Measurements from ENCODE around the gene UNK.

UNK gene, protein sequence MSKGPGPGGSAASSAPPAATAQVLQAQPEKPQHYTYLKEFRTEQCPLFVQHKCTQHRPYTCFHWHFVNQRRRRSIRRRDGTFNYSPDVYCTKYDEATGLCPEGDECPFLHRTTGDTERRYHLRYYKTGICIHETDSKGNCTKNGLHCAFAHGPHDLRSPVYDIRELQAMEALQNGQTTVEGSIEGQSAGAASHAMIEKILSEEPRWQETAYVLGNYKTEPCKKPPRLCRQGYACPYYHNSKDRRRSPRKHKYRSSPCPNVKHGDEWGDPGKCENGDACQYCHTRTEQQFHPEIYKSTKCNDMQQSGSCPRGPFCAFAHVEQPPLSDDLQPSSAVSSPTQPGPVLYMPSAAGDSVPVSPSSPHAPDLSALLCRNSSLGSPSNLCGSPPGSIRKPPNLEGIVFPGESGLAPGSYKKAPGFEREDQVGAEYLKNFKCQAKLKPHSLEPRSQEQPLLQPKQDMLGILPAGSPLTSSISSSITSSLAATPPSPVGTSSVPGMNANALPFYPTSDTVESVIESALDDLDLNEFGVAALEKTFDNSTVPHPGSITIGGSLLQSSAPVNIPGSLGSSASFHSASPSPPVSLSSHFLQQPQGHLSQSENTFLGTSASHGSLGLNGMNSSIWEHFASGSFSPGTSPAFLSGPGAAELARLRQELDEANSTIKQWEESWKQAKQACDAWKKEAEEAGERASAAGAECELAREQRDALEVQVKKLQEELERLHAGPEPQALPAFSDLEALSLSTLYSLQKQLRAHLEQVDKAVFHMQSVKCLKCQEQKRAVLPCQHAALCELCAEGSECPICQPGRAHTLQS

DNA sequence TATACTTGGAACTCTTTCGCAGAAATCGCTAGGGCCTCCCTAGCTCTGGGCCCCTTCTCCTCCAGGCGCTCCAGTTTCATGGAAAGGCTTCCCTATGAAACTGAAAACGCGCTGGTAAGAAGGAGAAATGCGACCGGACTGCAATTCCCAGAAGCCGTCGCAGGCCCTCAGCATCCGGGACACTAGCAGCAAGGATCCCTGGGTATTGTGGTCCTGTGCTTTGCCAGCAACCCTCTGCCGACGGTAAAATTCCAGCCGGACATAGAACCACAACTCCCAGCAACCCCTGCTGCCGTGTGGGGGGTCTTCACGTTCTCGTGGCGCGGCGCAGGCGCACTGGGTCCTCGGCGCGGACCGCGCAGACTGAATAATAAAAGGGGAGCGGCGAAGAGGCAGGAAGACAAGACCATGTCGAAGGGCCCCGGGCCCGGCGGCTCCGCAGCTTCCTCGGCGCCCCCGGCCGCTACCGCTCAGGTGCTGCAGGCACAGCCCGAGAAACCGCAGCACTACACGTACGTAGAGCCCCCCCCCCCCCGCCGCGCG, at the start of gene UNK:
UNK (plus strand) TSS at position 334 of the 543 bp plus-strand sequence; CDS start at position 409, 75 bp downstream.
- DNase-seq: peak; percentile 94 to 96

DNA sequence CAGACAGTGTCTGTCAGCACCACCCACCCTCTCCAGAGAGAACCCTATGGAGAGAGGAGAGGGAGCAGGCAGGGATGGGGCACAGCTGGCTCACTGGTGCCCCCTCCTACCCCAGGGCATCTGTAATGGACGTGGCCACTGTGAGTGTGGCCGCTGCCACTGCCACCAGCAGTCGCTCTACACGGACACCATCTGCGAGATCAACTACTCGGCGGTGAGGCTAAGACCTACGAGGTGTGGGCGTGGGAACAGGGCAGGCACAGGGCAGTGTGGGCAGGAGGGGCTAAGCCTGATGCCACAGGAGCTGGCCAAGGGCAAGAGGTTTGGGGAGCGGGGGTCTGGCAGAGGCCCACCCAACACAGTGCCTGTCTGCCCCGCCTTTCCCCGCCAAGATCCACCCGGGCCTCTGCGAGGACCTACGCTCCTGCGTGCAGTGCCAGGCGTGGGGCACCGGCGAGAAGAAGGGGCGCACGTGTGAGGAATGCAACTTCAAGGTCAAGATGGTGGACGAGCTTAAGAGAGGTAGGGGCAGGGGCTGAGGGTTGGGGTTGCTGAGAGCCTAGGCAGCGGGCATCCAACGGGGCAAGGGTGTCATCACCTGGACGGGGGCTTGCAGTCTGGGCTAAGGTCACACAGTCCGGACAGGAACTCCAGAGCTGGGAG, 48.3 kb upstream of the UNK start:
- DNase-seq: no peak

DNA sequence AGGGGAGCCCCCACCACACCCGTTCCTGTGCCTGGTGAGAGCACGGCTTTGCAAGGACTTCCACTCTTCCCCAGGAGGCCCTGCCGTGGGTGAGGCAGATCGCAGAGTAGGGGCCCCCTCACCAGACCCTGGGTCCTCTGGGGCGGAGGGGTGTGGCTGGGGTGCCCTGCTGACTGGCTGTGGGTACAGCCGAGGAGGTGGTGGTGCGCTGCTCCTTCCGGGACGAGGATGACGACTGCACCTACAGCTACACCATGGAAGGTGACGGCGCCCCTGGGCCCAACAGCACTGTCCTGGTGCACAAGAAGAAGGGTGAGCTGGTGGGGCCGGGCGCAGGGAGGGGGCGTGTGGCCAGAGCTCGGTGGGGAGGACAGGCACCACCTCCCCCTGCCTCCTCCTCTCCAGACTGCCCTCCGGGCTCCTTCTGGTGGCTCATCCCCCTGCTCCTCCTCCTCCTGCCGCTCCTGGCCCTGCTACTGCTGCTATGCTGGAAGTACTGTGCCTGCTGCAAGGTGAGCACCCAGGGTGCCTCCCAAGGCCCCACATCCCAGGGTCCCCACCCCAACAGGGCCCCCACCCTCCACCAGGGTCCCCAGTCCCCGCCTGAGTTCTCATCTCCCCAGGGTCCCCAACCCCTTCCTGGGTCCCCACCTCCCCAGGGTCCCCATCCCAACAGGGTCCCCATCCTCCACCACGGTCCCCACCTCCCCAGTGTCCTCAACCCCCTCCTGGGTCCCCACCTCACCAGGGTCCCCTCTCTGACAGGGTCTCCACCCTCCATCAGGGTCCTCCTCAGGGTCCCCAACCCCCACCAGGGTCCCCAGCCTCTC, 47.3 kb upstream of the UNK start:
- no peak for DNase-seq

DNA sequence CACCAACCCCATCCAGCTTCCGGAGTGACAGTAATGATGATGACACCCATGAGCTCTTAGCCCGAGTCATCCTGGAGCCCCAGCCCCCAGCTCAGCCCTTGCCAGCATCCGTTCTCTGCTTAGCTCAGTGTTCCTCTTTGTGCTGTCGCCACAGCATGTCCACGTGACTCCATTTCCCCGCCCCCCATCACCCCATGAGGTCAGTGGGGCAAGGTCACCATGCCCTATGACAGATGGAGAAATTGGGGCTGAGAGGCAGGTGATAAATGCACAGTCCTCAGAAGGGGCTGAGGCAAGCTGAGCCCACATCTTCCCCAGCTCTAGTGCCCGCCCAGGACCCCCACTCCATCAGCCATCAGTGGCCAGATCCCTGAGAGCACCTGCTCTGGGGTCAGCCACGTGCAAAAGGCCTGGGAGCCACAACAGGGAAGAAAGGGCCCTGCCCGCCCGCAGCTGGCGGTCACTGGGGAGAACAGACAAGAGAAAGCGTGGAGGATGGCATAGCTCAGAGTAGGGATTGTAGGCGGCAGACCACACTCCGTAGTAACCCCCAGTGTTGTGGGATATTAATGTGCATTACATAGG, 46.3 kb upstream of the UNK start:
- no peak for DNase-seq

DNA sequence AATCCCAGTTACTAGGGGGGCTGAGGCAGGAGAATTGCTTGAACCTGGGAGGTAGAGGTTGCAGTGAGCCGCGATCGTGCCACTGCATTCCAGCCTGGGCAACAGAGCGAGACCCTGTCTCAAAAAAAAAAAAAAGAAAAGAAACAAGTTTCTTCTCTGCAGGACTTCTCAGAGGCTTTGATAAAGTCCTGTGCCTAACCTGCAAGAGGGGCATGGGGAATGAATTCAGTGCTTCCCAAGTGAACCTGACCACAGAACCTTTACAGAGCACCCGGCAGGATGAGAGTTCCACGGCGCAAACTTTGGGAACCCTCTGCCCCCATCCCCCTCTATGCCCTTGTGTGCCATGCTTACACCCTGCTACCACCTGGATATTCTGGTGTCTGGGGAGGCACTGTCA, 45.4 kb upstream of the UNK start:
- DNase-seq: no peak

DNA sequence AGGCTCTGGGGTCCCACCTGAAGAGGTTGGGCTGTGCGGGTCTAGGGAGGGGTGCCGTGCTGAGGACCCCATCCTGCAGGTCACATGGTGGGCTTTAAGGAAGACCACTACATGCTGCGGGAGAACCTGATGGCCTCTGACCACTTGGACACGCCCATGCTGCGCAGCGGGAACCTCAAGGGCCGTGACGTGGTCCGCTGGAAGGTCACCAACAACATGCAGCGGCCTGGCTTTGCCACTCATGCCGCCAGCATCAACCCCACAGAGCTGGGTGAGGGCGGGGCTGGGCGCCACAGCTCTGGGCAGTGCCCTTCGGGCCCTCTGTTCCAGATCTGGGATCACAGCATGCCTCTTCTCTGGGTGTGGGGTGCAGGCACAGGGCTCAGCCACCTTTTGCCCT, 44.8 kb upstream of the UNK start:
- no peak for DNase-seq

DNA sequence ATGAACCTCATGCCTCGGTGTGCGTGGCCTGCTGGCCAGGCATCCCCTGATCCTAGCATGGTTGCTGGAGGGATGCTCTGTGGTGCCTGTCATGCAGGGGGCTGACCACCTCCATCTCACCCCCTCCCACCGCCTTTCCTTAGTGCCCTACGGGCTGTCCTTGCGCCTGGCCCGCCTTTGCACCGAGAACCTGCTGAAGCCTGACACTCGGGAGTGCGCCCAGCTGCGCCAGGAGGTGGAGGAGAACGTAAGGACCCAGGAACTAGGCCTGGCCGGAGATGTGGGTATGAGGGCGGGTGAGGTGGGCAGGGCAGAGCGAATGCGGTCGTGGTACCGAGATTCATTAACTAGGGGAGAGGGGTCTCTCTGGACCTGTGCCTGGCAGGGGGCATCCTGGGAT, 44.4 kb upstream of the UNK start:
- no peak for DNase-seq

DNA sequence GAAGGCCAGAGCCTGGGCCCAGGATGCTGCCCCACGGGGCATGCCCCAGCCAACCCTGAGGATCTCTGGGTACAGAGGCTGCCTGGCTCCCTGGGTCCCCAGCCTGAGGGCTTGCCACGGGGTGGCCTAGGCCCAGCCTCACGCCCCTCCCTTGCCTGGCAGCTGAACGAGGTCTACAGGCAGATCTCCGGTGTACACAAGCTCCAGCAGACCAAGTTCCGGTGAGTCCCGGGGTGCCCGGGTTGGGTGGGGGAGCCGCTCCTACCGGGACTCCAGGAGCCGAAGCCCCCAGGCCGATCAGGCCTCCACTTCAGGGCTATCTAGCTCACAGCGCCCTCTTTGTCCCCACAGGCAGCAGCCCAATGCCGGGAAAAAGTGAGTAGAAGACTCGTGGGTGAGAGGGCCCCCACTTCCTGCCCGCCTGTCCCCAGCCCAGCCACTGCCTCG, 44.0 kb upstream of the UNK start:
- DNase-seq: no peak

DNA sequence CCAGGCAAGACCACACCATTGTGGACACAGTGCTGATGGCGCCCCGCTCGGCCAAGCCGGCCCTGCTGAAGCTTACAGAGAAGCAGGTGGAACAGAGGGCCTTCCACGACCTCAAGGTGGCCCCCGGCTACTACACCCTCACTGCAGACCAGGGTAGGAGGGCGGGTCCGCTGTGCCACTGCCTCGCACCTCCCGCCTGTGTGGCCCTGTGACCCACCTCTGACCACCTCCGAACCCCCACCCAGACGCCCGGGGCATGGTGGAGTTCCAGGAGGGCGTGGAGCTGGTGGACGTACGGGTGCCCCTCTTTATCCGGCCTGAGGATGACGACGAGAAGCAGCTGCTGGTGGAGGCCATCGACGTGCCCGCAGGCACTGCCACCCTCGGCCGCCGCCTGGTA, 42.3 kb upstream of the UNK start:
- DNase-seq: no peak

DNA sequence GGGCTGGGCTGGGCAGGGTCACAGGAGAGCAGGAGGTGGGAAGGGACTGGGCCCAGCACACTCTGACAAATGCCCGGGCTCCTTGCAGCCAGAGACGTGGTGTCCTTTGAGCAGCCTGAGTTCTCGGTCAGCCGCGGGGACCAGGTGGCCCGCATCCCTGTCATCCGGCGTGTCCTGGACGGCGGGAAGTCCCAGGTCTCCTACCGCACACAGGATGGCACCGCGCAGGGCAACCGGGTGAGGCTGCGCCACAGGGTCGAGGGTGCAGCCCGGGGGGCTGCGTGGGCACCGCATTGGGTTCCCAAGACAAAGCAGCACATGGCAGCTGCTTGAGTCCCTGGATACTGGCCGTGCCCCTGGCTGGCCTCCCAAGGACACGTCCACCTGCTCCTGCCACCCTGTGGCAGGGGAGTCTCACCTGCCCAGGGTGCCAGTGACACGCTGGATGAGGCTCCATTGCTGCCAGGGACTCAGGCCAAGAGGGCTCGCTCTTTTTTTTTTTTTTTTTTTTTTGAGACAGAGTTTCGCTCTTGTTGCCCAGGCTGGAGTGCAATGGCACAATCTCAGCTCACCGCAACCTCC, 40.9 kb upstream of the UNK start:
- no peak for DNase-seq

DNA sequence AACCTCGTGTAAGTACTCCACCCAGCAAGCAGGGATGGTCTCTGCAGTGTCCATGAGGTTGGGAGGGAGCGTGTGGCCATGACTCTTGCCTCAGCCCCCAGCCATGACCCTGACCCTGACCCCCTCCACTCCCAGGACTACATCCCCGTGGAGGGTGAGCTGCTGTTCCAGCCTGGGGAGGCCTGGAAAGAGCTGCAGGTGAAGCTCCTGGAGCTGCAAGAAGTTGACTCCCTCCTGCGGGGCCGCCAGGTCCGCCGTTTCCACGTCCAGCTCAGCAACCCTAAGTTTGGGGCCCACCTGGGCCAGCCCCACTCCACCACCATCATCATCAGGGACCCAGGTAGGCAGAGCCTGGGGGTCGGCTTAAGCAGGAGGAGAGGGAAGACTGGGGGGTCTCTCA, 35.9 kb upstream of the UNK start:
- DNase-seq: no peak

DNA sequence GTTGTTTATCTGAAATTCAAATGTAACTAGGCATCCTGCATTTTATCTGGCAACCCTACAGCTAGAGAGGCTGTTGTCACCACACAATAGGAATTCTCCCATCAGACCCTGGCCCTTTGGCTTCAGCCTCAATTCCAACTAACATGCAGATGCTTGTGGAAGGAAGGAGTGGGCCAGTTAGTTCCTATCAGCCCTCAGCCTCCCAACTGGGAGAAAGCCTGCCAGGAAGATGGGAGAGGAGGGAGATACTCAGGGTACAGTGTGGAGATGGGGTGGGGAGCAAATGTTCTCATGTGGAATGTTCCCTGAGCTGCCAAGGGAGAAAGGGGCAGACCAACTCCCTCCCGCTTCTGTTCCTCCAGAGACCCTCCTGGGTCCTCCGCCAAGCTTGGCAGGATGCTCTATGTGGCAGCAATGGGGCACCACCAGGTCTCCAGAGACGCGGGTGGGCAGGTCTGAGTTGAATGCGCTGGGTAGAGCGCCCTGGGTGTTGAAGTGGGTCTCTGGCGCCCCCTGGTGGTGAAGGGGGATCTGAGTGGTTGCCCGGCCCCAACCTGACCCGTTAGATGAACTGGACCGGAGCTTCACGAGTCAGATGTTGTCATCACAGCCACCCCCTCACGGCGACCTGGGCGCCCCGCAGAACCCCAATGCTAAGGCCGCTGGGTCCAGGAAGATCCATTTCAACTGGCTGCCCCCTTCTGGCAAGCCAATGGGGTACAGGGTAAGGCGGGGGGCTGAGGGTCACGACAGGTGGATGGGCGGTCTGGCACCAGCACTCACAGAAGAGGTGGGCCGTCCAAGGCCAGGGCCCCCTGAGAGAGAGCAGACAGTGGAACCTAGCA, 34.8 kb upstream of the UNK start:
- DNase-seq: peak; percentile 88 to 90

DNA sequence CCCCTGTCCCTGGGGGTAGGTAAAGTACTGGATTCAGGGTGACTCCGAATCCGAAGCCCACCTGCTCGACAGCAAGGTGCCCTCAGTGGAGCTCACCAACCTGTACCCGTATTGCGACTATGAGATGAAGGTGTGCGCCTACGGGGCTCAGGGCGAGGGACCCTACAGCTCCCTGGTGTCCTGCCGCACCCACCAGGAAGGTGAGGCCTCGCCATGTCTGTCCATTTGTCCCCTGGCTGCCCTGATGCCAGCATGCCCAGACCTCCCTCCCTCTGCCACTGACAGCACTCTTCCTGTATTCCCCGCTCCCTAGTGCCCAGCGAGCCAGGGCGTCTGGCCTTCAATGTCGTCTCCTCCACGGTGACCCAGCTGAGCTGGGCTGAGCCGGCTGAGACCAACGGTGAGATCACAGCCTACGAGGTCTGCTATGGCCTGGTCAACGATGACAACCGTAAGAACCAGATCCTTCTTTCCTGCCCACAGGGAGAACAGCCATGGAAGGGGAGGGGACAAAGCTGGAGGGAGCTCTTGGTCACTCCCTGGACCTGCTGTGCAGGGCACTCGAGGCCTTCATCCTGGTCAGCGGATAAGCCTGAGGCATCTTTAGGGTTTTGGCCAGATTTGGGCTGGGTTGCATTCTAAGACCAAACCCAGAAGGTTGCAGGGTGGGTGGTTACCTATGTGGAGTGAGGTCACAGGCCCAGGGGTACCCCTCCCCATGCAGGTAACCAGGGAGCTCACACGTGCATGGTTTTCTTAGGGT, 33.8 kb upstream of the UNK start:
- no peak for DNase-seq

DNA sequence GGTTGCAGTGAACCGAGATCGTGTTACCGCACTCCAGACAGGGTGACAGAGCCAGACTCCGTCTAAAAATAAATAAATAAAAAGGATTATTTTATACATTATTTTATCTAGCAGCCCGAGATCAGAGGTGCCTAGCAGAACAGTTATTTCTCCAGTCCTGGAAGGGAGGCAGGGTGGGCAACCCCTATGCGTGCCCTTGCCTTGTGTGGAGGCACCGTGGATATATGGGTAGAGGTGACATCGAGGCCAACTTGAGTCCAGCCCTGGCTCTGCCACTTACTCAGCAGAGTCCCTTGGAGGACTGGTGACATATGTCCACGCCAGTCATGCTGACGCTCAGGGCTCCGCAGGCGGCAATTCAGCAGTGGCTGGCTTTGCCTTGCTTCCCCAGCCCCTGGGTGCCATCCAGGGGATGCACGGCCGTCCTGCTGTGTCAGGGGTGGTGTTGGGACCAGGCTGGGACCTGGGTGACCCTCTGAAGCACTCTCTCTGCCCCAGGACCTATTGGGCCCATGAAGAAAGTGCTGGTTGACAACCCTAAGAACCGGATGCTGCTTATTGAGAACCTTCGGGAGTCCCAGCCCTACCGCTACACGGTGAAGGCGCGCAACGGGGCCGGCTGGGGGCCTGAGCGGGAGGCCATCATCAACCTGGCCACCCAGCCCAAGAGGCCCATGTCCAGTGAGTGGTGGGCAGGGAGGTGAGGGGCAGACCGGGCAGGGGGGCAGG, 32.8 kb upstream of the UNK start:
- no peak for DNase-seq

DNA sequence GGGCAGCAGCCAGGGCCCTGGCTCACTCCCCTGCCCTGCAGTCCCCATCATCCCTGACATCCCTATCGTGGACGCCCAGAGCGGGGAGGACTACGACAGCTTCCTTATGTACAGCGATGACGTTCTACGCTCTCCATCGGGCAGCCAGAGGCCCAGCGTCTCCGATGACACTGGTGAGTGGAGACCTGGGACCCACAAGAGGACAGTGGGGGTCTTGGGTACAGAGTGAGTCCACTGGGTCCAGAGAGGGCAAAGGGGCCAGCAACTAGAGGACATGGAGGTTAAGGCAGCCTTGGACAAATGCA, 32.2 kb upstream of the UNK start:
- no peak for DNase-seq

DNA sequence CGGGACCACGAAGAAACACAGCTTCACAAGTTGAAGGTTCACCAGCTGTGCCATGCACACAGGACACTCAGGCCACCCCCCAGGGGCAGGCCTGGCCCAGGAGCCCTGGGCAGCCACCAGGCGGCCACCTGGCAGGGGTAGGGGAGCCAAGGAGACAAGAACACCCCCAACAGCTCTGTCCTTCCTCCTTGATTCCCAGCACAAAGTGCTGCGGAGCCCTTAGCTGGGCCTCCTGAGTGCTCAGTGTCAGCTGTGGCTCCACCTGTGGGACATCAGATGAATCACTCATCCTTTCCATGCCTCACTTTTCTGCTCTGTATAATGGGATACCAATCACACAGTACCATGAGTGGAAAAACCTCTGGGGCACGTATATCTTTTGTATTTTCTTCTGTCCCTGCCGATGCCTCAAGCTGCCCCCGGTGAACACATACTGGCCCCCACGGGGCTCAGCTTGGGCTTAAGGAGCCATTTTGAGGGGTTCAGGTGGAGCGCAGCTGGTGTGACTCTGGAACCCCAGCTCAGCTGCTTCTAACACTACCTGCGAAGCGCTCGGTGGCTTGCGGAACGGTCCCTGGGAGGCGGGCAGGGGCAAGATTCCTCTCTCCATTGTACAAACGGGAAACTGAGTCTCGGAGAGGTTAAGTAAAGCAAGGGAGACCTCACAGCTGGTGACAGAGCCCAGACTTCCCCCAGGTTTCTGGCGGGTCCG, 31.6 kb upstream of the UNK start:
- no peak for DNase-seq

DNA sequence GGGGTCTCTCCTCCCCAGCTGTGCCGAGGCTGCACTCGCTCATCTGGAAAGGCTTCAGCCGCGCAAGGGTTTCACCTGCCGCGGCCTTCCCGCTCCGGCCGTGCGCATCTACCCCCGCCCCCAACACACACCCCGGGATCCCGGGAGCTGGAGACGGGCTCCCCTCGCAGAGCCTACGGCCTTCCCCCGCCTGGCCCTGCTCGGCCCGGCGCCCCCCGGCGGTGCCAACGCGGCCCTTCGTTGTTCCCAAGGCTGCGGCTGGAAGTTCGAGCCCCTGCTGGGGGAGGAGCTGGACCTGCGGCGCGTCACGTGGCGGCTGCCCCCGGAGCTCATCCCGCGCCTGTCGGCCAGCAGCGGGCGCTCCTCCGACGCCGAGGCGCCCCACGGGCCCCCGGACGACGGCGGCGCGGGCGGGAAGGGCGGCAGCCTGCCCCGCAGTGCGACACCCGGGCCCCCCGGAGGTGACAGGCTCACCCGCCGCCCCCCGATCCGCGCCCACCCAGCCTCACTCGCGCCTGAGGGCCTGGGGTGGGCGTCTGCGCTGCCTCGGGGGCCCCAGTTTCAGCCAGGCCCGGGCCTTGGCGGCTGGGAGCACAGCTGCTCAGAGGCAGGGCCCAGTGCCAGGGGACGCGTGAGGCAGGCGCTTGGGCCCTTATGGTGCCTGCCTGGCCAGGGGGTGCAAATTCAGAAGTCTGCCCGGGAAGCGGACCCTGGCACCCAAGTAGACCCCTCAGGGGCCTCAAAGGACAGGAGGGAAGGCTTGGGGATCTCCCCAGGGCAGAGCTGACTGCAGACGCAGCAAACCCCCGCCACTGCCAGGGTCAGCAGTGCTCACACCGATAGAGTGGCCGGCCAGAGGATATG, 30.9 kb upstream of the UNK start:
- DNase-seq: peak; percentile 63 to 73
